HG03025 (cell line): ENCODE measurements around the gene B3GALT6.

Experiments
- ATAC-seq: cut with Tn5 transposase; IDR thresholded peaks from one replicate; pipeline ENCODE4 v1.9.1; 2021; ENCODE audit warnings: mild to moderate bottlenecking, moderate library complexity; ENCODE audit not compliant: unreplicated experiment, low FRiP score

B3GALT6 gene

GRCh38 chr1:1215080-1215676, 16.9 kb upstream of the B3GALT6 start:
- no peak for ATAC-seq

DNA sequence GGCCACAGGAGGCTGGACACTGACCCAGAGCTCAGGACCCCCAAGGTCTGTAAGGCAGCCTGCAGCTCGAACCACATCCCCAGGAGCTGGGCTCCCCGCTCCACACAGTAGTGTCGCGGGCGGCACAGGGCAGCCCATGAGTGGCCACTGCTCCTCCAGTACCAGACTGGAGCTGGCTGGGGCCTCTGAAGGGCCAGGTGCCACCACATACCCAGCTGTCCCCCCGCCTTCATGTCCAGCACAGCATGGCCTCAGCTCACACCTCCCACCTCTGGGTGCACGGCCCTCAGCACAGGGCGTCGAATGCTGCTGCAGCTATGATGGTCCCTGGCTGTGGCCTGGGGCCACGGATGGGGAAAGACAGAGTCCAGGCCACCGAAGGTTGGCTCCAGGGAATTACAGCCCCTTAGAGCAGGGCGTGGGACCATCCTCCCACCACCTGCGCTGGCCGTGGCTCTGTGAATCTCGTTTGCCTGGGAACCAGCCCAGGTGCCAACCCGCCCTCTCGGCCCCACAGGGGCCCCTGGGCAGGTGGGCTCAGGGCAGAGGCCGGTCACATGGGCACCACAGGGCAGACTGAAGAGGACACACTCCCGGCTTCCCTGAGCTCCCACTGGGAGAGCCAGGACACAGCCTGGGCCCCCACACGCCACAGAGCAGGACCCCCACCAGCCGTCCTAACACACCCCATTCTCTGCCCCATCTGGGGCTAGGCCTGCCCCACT, 16.0 kb upstream of the B3GALT6 start:
- ATAC-seq: no peak

DNA sequence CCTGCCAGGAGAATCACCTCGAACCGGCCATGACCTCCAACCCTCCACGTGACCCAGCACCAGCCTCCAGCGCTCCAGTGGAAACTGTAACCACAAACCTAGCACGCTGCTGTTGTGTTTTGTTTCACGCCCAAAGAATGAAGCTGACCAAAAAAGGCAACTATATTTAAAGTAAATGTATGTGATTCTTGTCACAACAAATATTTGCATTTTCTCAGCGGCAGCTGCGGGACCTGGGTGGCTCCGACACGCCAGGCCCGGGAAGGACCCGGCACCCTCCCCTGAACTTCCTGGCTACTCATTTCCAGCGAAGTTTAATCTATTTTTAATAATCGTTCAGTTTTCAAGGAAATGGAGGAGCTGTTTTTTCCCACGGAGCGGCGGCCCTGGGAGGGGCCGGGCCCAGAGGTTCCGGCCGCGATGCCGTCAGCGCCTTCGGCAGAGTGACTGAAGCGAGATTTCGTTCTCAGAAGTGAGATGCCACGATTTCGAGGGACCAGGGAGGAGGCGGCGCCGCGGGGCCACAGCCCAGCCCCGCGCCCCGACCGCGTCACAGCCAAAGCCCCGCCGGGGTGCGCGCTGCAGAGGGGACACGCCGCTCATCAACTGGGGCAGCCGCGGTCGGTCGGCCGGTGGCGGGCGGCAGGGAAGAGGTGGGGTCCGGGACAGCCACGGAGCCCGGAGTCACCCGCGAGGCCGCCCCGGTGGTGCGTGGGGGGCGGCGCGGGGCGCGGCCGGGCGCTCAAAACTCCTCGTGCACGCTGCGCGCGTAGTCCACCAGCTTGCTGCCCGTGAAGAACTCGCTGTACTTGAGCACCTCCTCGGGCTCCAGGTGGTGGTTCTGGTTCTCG, 15.0 kb upstream of the B3GALT6 start:
- ATAC-seq: no peak

- ATAC-seq: no peak
Measured at GRCh38 chr1:1217621-1218523, 14.2 kb upstream of the B3GALT6 start.

- ATAC-seq: no peak
Measured at GRCh38 chr1:1218524-1219200, 13.4 kb upstream of the B3GALT6 start.

GRCh38 chr1:1219341-1219740, 12.7 kb upstream of the B3GALT6 start:
- ATAC-seq: no peak

DNA sequence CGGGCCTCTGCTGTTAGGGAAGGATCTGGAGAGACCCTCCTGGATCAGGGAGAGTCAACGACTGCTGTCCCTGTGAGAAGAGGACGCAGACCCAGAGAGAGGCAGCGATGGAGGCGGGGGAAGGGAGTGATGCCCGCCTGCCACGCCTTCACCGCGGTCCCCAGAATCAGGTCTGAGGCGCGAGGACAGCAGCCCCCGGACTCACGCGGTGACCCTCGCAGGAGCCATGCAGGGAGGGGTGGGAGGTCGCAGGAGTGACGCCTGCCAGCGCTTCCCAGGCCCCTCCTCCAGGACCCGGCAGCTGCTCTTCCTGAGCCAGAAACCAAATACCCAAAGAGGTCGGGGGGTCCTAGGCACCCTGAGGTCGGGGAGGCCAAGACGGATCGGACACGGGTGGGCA, 11.8 kb upstream of the B3GALT6 start:
- no peak for ATAC-seq

GRCh38 chr1:1221887-1222574, 10.0 kb upstream of the B3GALT6 start:
- ATAC-seq: no peak

GRCh38 chr1:1222575-1223225, 9.3 kb upstream of the B3GALT6 start:
- no peak for ATAC-seq

DNA sequence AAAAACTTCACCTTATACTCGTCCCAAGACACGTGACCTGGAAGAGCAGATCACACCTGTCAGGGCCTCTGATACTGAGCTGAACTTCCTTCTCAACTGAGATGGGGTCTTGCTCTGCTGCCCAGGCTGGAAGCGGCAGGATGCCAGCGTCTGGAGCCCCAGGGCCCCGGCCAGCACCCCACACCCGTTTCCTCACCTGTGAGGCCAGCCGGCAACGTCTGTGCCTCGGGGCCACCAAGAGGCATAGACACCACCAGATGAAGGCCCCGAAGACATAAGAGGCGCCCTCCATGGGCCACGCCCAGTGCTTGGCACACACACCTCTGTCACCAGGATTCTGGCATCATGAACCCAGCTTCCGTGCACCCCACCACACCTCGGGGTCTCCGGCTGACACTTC, 8.7 kb upstream of the B3GALT6 start:
- no peak for ATAC-seq

- no peak for ATAC-seq
Measured at GRCh38 chr1:1223891-1224290, 8.1 kb upstream of the B3GALT6 start.

GRCh38 chr1:1225238-1225845, 6.7 kb upstream of the B3GALT6 start:
- ATAC-seq: no peak

GRCh38 chr1:1225913-1226312, 6.1 kb upstream of the B3GALT6 start:
- ATAC-seq: no peak

- ATAC-seq: no peak
Measured at GRCh38 chr1:1226566-1227362, 5.3 kb upstream of the B3GALT6 start.

DNA sequence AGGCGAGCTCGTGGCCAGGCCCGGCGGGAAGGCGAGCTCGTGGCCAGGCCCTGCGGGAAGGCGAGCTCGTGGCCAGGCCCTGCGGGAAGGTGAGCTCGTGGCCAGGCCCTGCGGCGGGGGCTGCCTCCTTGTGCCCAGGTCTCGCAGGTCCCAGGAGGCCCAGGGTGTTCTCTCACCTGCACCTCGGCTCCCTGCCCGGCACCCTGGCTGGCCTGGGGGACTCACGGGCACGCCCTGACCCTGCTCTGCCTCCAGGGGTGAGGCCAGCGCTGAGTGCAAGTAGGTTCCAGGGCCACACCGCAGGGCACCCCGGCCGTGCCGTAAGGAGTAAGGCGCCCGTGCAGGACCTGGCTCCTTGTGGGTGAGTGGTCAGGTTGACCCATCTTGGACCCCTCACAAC, 4.7 kb upstream of the B3GALT6 start:
- no peak for ATAC-seq

GRCh38 chr1:1228187-1228586, 3.9 kb upstream of the B3GALT6 start:
- no peak for ATAC-seq

GRCh38 chr1:1228596-1229321, 3.3 kb upstream of the B3GALT6 start:
- ATAC-seq: no peak
